ENCODE measurements around the gene MYADM. TPM values are rescaled to one million over a fixed set of nuclear protein-coding genes. Genes with fewer than 3 reads are reported as not detected.

MYADM gene
- total and polyA plus RNA-seq, 12 donors, result 53.7 to 265 (median 127) TPM

DNA sequence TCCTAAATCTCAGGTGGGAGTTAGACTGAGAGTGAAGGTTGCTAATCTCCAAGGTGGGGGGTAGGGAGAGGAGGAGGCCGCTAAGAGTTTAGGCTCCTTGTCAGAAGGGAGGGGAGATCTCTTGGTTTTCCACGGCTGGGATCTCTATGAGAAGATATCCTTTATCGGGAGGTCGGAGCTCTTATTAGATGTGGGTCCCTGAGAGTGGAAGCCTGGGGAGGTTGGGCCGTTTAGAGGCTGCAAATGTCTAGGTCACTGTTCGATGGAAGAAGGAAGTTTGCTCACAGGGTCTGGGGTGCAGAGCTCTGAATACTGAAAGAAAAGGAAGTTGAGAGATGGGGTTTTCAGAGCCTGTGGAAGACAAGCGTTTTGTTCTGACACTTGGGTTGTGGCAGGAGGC lies 3.8 kb downstream of the MYADM start:
- no peaks in the 10 kb centered on the region for H3K9me3 ChIP-seq
- H3K27me3 ChIP-seq, result no peaks in the 10 kb centered on the region
- H3K4me3 ChIP-seq, result peak overlapping the region in 2 of 10 donors; percentile 7 to 91
- intact Hi-C loops (cut with DNase I), result loop anchor here in 1 of 10 donors (10.0 kb wide), 1 partner anchor 233 kb away; the partner anchor contains the start of genes NDUFA3 and OSCAR
- 46 to 53% methylated on average over 7 of the region's 7 CpGs for WGBS, 2 donors
- TF ChIP-seq, protein P1, sequence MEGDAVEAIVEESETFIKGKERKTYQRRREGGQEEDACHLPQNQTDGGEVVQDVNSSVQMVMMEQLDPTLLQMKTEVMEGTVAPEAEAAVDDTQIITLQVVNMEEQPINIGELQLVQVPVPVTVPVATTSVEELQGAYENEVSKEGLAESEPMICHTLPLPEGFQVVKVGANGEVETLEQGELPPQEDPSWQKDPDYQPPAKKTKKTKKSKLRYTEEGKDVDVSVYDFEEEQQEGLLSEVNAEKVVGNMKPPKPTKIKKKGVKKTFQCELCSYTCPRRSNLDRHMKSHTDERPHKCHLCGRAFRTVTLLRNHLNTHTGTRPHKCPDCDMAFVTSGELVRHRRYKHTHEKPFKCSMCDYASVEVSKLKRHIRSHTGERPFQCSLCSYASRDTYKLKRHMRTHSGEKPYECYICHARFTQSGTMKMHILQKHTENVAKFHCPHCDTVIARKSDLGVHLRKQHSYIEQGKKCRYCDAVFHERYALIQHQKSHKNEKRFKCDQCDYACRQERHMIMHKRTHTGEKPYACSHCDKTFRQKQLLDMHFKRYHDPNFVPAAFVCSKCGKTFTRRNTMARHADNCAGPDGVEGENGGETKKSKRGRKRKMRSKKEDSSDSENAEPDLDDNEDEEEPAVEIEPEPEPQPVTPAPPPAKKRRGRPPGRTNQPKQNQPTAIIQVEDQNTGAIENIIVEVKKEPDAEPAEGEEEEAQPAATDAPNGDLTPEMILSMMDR (IDR thresholded peaks at IDR 0.05), result no peak
- ATAC-seq, result no peak
- H3K36me3 ChIP-seq, result peaks cover 0 to 62% (median 23%) of the 10 kb centered on the region in 9 donors
- H3K4me1 ChIP-seq, result peaks cover 0 to 68% (median 35%) of the 10 kb centered on the region in 9 donors
- no peak for DNase-seq
- peak overlapping the region in 2 of 10 donors; percentile 59 to 78 for H3K27ac ChIP-seq

- ATAC-seq, result no peak
- intact Hi-C loops (cut with DNase I), result loop anchor here in 1 of 10 donors (10.0 kb wide), 1 partner anchor 232 kb away; the partner anchor contains the start of genes NDUFA3 and OSCAR
- Histone ChIP-seq H3K27me3 (no peaks in the 10 kb centered on the region), H3K9me3 (no peaks in the 10 kb centered on the region), H3K4me1 (peaks cover 0 to 67% (median 28%) of the 10 kb centered on the region in 9 donors), H3K27ac (no peak overlapping the region), H3K36me3 (peaks cover 0 to 62% (median 23%) of the 10 kb centered on the region in 9 donors), H3K4me3 (no peak overlapping the region)
- TF ChIP-seq, protein P1 (IDR thresholded peaks at IDR 0.05), result no peak
- DNase-seq, result no peak
- 71 to 77% methylated on average over 6 of the region's 6 CpGs for WGBS, 2 donors
These were observed 5.1 kb downstream of the MYADM start for GRCh38 chr19:53872762-53873161.

DNA sequence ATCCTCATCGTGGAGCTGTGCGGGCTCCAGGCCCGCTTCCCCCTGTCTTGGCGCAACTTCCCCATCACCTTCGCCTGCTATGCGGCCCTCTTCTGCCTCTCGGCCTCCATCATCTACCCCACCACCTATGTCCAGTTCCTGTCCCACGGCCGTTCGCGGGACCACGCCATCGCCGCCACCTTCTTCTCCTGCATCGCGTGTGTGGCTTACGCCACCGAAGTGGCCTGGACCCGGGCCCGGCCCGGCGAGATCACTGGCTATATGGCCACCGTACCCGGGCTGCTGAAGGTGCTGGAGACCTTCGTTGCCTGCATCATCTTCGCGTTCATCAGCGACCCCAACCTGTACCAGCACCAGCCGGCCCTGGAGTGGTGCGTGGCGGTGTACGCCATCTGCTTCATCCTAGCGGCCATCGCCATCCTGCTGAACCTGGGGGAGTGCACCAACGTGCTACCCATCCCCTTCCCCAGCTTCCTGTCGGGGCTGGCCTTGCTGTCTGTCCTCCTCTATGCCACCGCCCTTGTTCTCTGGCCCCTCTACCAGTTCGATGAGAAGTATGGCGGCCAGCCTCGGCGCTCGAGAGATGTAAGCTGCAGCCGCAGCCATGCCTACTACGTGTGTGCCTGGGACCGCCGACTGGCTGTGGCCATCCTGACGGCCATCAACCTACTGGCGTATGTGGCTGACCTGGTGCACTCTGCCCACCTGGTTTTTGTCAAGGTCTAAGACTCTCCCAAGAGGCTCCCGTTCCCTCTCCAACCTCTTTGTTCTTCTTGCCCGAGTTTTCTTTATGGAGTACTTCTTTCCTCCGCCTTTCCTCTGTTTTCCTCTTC lies 6.3 kb downstream of the MYADM start:
- intact Hi-C loops (cut with DNase I), result loop anchor here in 1 of 10 donors (10.0 kb wide), 1 partner anchor 231 kb away; the partner anchor contains the start of genes NDUFA3 and OSCAR
- Histone ChIP-seq H3K9me3 (no peaks in the 10 kb centered on the region), H3K4me3 (no peak overlapping the region), H3K4me1 (peaks cover 0 to 76% (median 33%) of the 10 kb centered on the region in 9 donors), H3K27ac (peak overlapping the region in 1 of 10 donors; percentile 80), H3K36me3 (peaks cover 0 to 62% (median 23%) of the 10 kb centered on the region in 9 donors), H3K27me3 (no peaks in the 10 kb centered on the region)
- ATAC-seq (no peak), DNase-seq (no peak)
- 90% methylated on average over 51 of the region's 51 CpGs for WGBS, 2 donors
- TF ChIP-seq, protein P1 (IDR thresholded peaks at IDR 0.05), result no peak

DNA sequence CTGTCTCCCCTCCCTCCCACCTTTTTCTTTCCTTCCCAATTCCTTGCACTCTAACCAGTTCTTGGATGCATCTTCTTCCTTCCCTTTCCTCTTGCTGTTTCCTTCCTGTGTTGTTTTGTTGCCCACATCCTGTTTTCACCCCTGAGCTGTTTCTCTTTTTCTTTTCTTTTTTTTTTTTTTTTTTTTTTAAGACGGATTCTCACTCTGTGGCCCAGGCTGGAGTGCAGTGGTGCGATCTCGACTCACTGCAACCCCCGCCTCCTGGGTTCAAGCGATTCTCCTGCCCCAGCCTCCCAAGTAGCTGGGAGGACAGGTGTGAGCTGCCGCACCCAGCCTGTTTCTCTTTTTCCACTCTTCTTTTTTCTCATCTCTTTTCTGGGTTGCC lies 6.9 kb downstream of the MYADM start:
- Histone ChIP-seq H3K27me3 (peaks cover 0 to 2% (median 1%) of the 10 kb centered on the region in 7 donors), H3K4me1 (peaks cover 0 to 78% (median 34%) of the 10 kb centered on the region in 9 donors), H3K36me3 (peaks cover 0 to 62% (median 23%) of the 10 kb centered on the region in 9 donors), H3K4me3 (no peak overlapping the region), H3K9me3 (no peaks in the 10 kb centered on the region), H3K27ac (peak overlapping the region in 1 of 10 donors; percentile 80)
- no peak for DNase-seq
- TF ChIP-seq, protein P1 (IDR thresholded peaks at IDR 0.05), result no peak
- 79 to 82% methylated on average over 5 to 6 of the region's 6 CpGs for WGBS, 2 donors
- intact Hi-C loops (cut with DNase I), result loop anchor here in 1 of 10 donors (10.0 kb wide), 1 partner anchor 230 kb away; the partner anchor contains the start of genes NDUFA3 and OSCAR
- no peak for ATAC-seq

All from heart right ventricle (tissue), 16 donors.